OCI-M2 (cell line): ENCODE measurements around the gene CHST6.
"Not testable (repeated sequence)": the region's sequence is repeated elsewhere in the genome, so short reads cannot be mapped to it uniquely, and the experiment has no call there.

ENCODE experiments used
- DNase-seq: peaks from one replicate; lab custom pipeline; 2025; ENCODE audit not compliant: unreplicated experiment; lab: John Stamatoyannopoulos, UW

CHST6 gene

DNA sequence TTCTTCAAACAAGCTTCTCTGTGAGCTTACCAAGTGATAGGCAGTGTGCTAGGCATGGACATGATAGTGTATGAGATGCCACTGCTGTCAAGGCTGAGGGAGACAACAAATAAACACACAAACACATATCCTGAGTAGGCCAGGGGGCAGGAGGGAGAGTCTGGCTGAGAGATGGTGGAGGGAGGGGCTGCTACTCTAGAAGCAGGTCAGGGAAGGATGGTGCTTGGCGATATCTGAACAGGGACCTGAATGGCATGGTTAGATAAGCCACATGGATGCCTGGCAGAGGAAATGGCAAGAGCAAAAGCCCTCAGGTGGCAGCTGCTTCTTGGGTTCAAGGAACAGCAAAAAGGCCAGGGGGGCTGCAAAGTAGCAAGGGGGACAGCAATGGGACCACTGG lies 8.6 kb upstream of the CHST6 start:
- DNase-seq: no peak

DNA sequence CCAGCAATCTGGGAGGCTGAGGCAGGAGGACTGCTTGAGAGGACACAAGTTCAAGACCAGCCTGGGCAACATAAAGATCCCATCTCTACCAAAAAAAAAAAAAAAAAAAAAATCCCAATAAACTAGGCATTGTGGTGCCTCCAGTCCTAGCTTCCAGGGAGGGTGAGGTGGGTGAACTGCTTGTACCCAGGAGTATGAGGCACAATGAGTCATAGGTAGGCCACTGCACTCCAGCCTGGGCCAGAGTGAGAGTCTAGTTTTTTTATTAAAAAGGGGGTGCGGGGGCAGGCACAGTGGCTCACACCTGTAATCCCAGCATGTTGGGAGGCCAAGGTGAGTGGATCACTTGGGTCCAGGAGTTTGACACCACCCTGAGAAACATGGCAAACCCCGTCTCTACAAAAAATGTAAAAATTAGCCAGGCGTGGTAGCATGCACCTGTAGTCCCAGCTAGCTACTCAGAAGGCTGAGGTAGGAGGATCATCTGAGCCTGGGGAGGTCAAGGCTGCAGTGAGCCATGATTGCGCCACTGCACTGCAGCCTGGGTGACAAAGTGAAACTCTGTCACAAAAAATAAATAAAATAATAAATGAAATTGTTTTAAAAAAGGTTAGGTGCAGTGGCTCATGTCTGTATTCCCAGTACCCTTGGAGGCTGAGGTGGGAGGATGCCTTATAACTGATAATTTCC lies 7.8 kb upstream of the CHST6 start:
- no peak for DNase-seq

DNA sequence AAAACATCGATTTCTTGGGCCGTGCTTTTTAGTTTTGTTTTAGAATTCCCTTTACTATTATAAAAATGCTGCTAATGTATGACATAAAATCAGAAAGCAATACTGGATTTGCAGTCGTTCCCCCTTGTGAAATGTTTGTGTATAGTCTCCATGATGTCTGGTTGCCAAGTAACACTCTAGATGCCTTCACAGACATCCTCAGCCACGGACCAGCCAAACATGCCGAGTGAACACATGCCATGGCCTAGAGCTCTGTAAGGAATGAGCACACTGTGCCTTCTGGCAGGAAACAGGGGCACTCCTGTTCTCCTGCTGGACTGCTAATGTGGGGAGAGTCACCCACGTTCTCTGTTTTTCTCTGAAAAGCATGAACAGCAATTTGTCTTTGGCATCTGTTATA lies 6.6 kb upstream of the CHST6 start:
- not testable (repeated sequence) for DNase-seq

DNA sequence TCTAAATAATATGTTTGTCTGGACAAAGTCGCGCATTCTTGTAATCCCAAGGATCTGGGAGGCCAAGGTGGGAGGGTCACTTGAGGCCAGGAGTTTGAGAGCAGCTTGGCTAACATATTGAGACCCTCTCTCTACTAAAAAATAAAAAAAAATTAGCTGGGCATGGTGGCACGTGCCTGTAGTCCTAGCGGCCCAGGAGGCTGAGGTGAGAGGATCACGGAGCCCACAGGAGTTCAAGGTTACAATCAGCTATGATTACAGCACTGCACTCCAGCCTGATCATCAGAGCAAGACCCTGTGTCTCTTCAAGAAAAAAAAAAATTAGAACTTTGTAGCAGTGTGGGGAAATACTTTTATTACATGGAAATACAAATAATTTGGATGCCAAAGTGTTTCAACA lies 6.1 kb upstream of the CHST6 start:
- no peak for DNase-seq

DNA sequence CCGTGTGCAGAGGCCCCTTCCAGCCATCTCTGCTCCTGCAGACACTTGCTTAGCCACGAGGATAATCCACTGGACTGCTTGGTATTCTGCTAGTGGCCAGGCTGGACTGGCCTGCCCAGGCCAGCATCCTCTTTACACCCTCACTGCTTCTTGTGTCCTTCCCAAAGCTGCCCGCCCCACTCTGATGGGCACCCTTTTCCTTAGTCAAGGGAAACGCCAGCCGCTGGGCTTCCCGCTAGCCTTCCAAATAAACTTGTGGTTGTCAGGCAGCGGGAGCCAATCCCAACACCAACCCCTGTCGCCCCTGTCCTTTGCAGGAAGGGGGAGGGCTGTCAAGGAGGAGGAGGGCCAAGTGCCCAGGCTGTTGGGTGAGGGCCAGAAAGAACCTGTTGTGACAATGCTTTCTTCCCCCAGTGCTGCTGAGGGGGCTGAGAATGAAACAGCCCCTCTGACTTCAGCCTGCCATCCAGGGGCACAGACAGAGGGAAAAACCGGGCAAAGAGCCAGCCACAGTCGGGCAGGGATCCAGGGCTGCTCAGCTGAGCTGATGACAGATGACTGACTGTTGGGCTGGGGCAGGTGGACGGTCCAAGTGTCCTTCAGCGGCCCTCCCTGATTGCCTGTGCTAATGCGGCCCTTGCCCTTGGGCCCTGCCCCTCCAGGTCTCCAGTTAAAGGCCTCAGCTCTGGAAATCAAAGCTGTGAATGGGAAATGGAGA lies 3.5 kb upstream of the CHST6 start:
- not testable (repeated sequence) for DNase-seq

DNA sequence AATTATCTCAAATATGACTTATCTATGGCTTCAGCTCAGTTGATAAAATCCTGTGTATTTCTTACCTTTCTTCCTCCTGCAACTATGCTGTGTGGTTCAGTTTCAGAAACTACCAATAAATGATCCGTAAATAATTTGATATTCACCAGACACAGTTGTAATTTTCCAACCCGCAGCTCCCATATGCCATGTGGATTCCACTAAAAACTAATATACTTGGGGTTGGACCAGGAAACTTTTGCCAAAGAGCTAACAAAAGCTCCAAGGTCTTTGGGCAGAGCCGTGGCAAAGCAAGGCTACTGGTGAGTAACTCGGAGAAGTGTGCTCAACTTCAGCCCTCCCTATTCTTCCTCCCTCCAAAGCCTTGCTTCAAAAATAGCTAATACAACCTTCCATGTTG lies 2.3 kb upstream of the CHST6 start:
- no peak for DNase-seq

DNA sequence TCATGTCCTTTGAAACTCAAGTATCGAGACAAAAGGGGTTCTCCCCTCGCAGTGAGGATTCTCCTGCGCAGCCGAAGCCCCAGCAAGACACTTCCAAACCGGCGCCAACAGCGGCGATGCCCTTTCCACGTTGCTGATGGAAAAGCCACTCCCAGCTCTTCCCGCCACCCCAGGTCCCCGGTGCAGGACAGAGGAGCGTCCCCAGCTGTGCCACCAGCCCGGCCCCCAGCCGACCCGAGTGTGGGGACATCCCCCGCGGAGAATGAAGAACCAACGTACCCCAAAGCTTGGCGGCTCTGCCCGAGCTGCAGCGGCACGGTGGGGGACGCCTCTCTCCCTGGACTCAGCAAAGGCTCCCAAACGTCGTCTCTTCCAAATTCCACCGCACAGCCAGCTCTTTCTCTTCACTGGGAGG lies 573 bp downstream of the CHST6 start:
- no peak for DNase-seq

DNA sequence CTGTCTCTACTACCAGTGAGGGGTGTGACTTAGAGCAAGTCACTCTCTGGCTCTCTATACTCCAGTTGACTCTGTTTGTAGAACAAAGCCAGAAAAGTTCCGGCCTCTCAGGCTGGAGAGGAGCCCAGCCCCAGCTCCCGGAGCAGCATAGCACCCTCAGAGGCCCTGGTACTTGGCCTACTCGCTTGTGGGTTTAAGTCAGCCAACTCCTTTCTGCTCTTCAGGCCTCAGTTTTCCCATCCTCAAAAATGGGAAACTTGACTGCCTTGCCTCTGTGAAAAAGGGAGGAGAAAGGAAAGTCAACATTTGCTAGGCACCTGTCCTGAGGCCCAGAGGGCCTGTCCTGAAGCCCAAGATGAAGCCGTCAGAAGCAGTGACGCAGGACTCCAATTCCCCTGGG lies 1.1 kb downstream of the CHST6 start:
- no peak for DNase-seq

DNA sequence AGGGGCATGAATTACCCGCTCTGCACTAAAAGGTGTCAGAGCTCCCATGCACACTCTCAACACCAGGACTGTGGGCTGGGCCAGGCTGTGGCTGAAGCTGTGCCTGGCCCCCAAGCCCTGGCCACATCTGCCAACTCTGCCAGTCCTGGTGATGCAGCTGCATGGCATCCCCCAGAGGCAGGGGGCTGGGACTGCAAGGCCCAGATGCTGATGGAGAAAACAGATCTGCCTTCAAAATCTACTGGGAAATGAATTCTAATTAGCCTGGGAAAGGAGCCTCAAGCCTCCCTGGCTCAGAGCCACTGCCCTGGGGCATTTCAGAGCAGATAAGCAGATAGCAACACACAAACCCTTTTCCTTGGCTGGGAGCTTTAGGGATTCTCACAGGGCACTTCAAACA lies 3.4 kb downstream of the CHST6 start:
- no peak for DNase-seq

DNA sequence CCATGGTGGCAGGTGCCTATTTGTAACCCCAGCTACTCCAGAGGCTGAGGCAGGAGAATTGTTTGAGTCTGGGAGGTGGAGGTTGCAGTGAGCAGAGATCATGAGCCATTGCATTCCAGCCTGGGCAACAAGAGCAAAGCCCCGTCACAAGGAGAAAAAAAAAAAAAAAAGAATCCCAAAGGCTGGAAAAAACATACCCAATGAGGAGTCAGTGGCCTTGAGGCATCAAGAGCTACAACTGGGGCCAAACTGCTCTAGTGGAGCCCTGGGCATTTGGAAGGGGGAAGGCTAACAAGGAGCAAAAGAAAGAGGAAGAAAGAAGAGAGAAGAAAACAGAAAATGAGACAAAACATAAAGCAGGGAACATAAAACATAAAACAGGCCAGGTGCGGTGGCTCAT lies 6.9 kb downstream of the CHST6 start:
- DNase-seq: no peak

DNA sequence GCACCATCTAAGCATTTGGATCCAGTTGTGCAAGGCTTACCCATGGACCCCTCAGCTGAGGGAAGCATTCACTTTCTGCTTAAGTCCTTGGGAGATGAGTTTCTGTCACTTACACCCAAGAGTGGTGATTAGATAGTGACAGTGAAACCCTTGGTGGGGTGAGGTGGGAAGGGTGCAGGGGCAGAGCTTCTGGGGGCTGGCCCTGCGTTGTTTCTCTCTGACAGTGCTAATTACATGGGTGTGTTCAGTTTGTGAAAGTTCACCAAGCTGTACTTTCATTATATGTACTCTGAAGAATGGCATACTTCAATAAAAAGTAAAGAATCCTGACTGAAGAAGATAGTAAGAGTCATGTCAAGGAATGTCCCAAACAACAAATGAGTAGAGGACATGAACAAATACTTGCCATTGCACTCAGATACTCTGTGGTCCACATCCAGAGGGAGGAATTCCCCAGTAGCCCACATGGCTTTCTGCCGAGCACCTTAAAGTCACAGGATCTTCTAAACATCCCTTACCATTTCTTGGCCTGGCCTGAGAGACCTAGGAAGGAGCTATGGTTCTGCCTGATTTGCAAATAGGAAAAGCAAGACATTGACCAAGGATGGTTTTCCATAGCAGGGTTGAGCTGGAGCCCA lies 8.4 kb downstream of the CHST6 start:
- DNase-seq: no peak

DNA sequence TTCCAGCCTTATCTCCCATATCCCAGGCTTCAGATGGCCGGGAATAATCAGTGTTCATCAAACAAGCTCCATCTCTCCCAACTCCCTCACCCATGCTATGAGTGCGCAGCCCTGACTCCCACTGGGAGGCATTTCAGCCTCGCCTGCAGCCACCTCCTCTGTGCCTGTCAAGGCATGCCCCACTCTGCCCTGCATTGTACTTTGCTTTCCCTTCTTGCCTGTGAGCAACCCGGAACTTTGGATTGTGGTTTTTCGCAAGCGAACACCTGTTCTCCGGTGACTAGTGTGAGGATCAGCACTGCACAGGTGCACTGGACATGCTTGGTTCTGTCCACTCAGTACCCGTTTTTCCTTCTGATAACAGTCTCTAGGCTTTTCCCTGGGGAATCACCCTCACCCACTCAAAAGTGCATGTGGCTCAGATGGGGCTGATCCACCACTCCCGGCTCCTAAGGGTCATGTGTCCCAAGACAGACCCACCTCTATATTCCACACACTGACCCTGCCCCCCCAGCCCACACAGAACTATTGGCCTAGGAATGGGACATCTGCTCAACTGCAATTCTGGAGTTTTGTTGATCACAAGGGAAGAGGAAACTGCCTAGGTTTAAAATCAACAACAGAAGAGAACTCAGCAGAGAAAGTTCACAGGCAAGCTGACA lies 9.1 kb downstream of the CHST6 start:
- DNase-seq: no peak

DNA sequence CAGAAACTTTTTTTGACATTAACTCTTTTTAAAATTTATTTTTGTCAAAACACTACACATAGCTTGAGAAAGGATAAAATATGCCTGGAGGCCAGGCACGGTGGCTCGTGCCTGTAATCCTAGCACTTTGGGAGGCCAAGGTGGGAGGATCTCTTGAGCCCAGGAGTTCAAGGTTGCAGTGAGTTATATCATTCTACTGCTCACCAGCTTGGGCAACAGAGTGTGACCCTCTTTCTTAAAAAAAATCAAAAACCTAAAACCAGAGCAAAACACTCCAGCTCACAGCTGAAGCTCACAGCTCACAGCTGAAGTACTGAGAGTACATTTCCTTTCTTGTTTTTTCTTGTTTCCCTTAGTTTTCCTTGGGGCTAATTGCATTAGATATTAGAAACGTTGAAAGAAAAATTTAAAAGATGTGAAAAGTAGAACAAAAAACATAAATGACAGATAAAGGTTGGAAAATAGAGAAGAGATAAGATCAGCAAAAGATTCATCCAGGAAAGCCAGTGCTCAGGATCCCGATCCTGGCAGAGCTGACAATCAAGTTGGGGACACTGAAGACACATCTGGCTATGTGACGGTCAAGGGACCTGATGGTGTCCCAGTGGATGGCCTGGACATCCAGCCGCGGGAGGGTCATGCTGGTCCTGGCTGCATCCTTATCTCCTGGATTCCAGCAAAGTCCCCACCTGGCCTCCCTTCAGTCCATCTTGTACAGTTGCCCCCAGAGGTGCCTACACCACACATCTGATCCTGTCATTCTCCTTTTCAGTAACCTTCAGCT lies 9.8 kb downstream of the CHST6 start:
- no peak for DNase-seq

DNA sequence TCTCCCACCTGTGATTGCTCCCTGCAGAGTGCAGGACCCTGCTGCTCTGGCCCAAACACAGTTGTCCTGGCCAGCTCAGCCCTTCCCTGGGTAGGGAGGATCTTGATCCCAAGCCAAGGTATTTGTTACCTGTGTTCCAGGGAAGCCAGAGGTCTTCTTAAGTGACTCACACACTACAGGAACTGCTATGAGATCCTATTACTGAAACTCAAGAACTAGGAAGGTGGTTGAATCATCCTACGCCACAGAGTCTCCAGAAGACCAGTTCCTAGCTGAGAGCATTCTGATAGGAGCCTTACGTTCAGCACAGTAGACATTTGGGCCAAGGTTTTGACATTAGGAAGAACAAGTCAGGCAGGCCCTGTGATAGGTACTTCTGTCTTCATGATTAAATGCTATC lies 12.0 kb downstream of the CHST6 start:
- no peak for DNase-seq

DNA sequence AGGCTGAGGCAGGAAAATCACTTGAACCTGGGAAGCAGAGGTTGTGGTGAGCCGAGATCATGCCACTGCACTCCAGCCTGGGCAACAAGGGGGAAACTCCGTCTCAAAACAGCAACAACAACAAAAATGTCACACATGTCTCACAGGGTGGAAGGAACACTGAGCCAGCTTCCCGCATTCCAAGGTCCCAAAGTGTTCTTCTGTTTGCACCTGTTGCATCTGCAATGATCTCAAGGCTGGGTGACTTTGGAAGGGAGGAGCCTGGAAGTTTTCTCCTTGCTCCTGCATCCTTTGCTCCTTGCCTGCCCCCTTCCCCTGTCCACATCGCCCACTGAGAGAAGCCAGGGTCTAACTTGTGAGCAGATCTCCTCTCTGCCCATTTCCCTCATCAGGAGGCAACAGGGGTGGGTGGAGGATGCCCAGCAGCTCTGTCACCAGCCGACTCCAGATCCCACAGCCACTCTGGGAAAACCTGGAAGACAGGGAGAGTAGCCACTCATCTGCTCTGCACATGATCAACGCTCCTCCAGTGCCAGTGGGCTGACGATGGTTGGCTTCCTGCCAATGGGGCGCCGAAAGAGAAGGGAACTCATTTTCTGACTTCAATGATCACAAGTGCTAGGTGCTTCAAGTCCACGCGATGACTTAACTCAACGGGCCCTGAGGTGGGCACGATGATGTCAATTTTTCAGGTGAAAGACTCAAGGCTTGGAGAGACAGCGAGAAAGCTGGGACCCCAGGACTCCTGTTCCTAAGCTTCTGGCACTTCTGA lies 12.6 kb downstream of the CHST6 start:
- DNase-seq: no peak

DNA sequence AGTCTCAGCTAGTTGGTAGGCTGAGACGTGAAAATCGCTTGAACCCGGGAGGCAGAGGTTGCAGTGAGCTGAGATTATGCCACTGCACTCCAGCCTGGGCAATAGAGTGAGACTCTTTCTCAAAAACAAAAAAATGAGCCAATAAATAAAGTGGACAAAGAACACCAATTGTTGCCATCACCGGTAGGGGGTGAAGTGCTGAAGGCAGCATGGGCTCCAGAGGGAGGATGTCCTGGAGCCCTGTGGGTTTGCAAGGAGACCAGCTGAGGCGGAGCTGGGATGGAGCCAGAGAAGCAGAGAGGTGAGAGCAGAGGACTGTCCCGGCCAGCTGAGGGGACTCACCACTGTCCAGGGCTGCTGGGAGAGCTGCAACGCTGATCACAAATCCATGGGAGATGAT lies 13.8 kb downstream of the CHST6 start:
- no peak for DNase-seq

DNA sequence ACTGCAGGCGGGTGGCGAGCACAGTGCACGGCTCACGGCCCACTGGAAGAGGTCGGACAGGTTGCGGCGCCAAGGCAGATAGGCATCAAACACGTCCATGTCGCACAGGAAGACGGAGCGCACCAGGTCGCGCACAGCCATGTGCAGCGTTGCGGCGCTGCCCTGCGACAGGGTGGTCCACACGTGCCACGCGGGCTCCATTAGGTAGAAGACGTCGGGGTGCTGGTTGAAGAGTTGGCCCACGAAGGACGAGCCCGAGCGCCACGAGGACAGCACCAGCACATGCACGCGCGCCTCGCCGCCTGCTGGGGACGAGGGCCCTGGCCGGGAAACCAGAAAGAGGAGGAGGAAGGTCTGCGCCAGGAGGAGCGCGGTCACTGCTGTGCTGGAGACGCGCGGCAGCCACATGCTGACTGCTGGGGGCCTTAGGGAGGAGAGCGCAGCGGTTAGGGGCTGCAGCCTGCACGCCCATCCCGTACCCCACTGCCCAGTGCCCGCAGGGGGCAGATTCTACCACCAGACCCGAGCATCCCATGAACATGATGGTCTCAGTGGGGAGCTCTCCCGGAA lies 15.7 kb downstream of the CHST6 start:
- DNase-seq: no peak

DNA sequence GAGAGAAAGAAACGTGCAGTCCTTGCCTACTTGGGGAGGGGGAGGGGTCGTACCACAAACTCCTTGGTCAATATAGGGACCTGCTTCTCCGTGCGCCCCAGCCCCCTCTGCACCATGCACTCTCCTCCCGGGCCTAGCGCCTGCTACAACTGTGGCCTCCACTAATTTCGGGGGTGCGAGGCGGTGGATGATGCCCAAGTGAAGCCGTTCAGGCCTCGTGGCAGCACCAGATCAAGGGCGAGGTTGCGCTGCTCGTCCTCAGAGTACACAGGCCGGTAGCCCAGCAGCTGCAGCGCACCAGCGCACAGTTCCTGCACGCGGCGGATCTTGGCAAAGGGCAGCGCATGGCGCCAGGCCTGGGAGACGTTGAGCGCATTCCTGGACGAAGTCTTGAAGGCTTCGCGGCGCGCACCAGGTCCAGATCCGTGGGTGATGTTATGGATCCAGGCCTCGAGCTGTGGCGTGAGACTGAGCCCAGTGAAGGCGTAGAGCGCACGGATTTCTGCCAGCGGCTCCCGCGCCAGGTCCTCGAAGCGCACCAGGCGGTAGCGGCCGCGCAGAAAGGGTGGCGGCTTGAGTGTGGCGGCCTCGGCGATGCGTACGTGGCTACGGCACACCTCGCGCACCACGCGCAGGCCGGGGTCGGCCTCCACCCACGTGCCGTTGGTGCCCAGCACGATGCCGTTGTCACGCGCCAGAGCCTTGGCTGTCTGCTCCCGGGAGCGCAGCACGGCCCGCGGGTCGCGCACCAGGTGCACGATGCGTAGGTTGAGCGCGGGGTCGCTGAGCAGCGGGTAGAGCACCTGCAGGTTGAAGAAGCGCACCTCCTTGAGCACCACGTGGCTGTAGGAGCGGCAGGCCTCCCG lies 16.5 kb downstream of the CHST6 start:
- no peak for DNase-seq
